ENCODE measurements around the gene XKR7.

XKR7 gene

GRCh38 chr20:31951530-31952453 lies 16.2 kb upstream of the XKR7 start, which contains the start of gene PDRG1:
Gene PDRG1 (minus strand): TSS chr20:31952046. CDS start chr20:31951961, 85 bp downstream.
- Histone ChIP-seq H3K9me3 (ENCODE audit: control extremely low read depth in 1 of 5, control insufficient read depth in 4 of 5, insufficient read depth in 2 of 5, low read depth in 1 of 5, low read length in 4 of 5) (peaks cover 0 to 8% (median 6%) of the 10 kb centered on the region in 5 experiments), H3K4me1 (ENCODE audit: control extremely low read depth in 1 of 4, control insufficient read depth in 4 of 4, insufficient read depth in 4 of 4, low read length in 3 of 4) (peaks cover 0 to 18% (median 12%) of the 10 kb centered on the region in 4 experiments), H3K4me3 (ENCODE audit: control insufficient read depth in 1 of 7, extremely low read depth in 1 of 7, insufficient read depth in 4 of 7, low read depth in 2 of 7, low read length in 6 of 7) (peak within 1 kb of the TSS; percentile 72 to 98 (median 91)), H3K27ac (ENCODE audit: insufficient read depth in 1 of 2, low read depth in 1 of 2, low read length in 2 of 2, poor library complexity in 1 of 2, severe bottlenecking in 2 of 2) (peak within 1 kb of the TSS; percentile 90 to 93), H3K27me3 (replicated peaks in 2 of 5; ENCODE audit: control insufficient read depth in 4 of 5, insufficient read depth in 5 of 5, low read length in 4 of 5) (peaks cover 0 to 17% (median 0%) of the 10 kb centered on the region in 5 experiments), H3K36me3 (ENCODE audit: control insufficient read depth in 4 of 4, insufficient read depth in 4 of 4, low read length in 3 of 4) (peaks cover 6 to 34% (median 25%) of the 10 kb centered on the region in 4 experiments)
- CTCF ChIA-PET: interaction anchor here (0.6 to 6.7 kb wide), 29 partner anchors 8 to 143 kb away, joined by 3 to 98 read pairs (median 4); no protein-coding TSS in a partner anchor
- WGBS (ENCODE audit: insufficient coverage): under 1% methylated on average over 60 of the region's 63 CpGs
- POLR2A ChIA-PET: interaction anchor here (0.6 to 1.6 kb wide), 6 partner anchors 15 to 204 kb away, joined by 3 to 4 read pairs (median 3); no protein-coding TSS in a partner anchor
- DNase-seq: peak; percentile 93 to 97 (median 97)

GRCh38 chr20:31953556-31954148 lies 14.3 kb upstream of the XKR7 start:
- POLR2A ChIA-PET: no interaction called here
- 100% methylated on average over 2 of the region's 6 CpGs for WGBS (ENCODE audit: insufficient coverage)
- CTCF ChIA-PET: interaction anchor here (1.1 to 6.7 kb wide), 9 partner anchors 10 to 131 kb away, joined by 3 to 98 read pairs (median 9); no protein-coding TSS in a partner anchor
- Histone ChIP-seq H3K9me3 (ENCODE audit: control extremely low read depth in 1 of 5, control insufficient read depth in 4 of 5, insufficient read depth in 2 of 5, low read depth in 1 of 5, low read length in 4 of 5) (peaks cover 0 to under 1% (median 0%) of the 10 kb centered on the region in 5 experiments), H3K4me1 (ENCODE audit: control extremely low read depth in 1 of 4, control insufficient read depth in 4 of 4, insufficient read depth in 4 of 4, low read length in 3 of 4) (peaks cover 0 to 18% (median 12%) of the 10 kb centered on the region in 4 experiments), H3K27me3 (replicated peaks in 2 of 5; ENCODE audit: control insufficient read depth in 4 of 5, insufficient read depth in 5 of 5, low read length in 4 of 5) (peaks cover 0 to 20% (median 0%) of the 10 kb centered on the region in 5 experiments), H3K36me3 (ENCODE audit: control insufficient read depth in 4 of 4, insufficient read depth in 4 of 4, low read length in 3 of 4) (peaks cover 0 to 17% (median 9%) of the 10 kb centered on the region in 4 experiments), H3K4me3 (ENCODE audit: control insufficient read depth in 1 of 7, extremely low read depth in 1 of 7, insufficient read depth in 4 of 7, low read depth in 2 of 7, low read length in 6 of 7) (no peak overlapping the region), H3K27ac (ENCODE audit: insufficient read depth in 1 of 2, low read depth in 1 of 2, low read length in 2 of 2, poor library complexity in 1 of 2, severe bottlenecking in 2 of 2) (no peak overlapping the region)
- DNase-seq: no peak

GRCh38 chr20:31954500-31954899 lies 13.5 kb upstream of the XKR7 start:
- Histone ChIP-seq H3K4me3 (ENCODE audit: control insufficient read depth in 1 of 7, extremely low read depth in 1 of 7, insufficient read depth in 4 of 7, low read depth in 2 of 7, low read length in 6 of 7) (no peak overlapping the region), H3K27me3 (replicated peaks in 2 of 5; ENCODE audit: control insufficient read depth in 4 of 5, insufficient read depth in 5 of 5, low read length in 4 of 5) (peaks cover 0 to 20% (median 0%) of the 10 kb centered on the region in 5 experiments), H3K9me3 (ENCODE audit: control extremely low read depth in 1 of 5, control insufficient read depth in 4 of 5, insufficient read depth in 2 of 5, low read depth in 1 of 5, low read length in 4 of 5) (no peaks in the 10 kb centered on the region), H3K4me1 (ENCODE audit: control extremely low read depth in 1 of 4, control insufficient read depth in 4 of 4, insufficient read depth in 4 of 4, low read length in 3 of 4) (peaks cover 0 to 18% (median 12%) of the 10 kb centered on the region in 4 experiments), H3K36me3 (ENCODE audit: control insufficient read depth in 4 of 4, insufficient read depth in 4 of 4, low read length in 3 of 4) (peaks cover 0 to 9% (median 3%) of the 10 kb centered on the region in 4 experiments), H3K27ac (ENCODE audit: insufficient read depth in 1 of 2, low read depth in 1 of 2, low read length in 2 of 2, poor library complexity in 1 of 2, severe bottlenecking in 2 of 2) (no peak overlapping the region)
- 100% methylated on average over 1 of the region's 1 CpG for WGBS (ENCODE audit: insufficient coverage)
- DNase-seq: no peak
- ChIA-PET CTCF (interaction anchor here (1.0 to 6.7 kb wide), 5 partner anchors 11 to 121 kb away, joined by 3 to 98 read pairs (median 3); no protein-coding TSS in a partner anchor), POLR2A (no interaction called here)

- peaks cover 0 to 3% (median 0%) of the 10 kb centered on the region in 4 experiments for H3K4me1 ChIP-seq (ENCODE audit: control extremely low read depth in 1 of 4, control insufficient read depth in 4 of 4, insufficient read depth in 4 of 4, low read length in 3 of 4)
- H3K27me3 ChIP-seq (replicated peaks in 2 of 5; ENCODE audit: control insufficient read depth in 4 of 5, insufficient read depth in 5 of 5, low read length in 4 of 5): peaks cover 0 to 20% (median 8%) of the 10 kb centered on the region in 5 experiments
- ChIA-PET CTCF (interaction anchor here (0.6 to 2.0 kb wide), 7 partner anchors 13 to 138 kb away, joined by 3 to 7 read pairs (median 3); no protein-coding TSS in a partner anchor), POLR2A (no interaction called here)
- H3K9me3 ChIP-seq (ENCODE audit: control extremely low read depth in 1 of 5, control insufficient read depth in 4 of 5, insufficient read depth in 2 of 5, low read depth in 1 of 5, low read length in 4 of 5): no peaks in the 10 kb centered on the region
- DNase-seq: no peak
- no peak overlapping the region for H3K27ac ChIP-seq (ENCODE audit: insufficient read depth in 1 of 2, low read depth in 1 of 2, low read length in 2 of 2, poor library complexity in 1 of 2, severe bottlenecking in 2 of 2)
- no peaks in the 10 kb centered on the region for H3K36me3 ChIP-seq (ENCODE audit: control insufficient read depth in 4 of 4, insufficient read depth in 4 of 4, low read length in 3 of 4)
- WGBS (ENCODE audit: insufficient coverage): 76% methylated on average over 6 of the region's 11 CpGs
- H3K4me3 ChIP-seq (ENCODE audit: control insufficient read depth in 1 of 7, extremely low read depth in 1 of 7, insufficient read depth in 4 of 7, low read depth in 2 of 7, low read length in 6 of 7): no peak overlapping the region
These were observed 11.1 kb upstream of the XKR7 start for GRCh38 chr20:31956556-31957526.

GRCh38 chr20:31962761-31963160 lies 5.2 kb upstream of the XKR7 start:
- DNase-seq: no peak
- 100% methylated on average over 1 of the region's 2 CpGs for WGBS (ENCODE audit: insufficient coverage)
- Histone ChIP-seq H3K27ac (ENCODE audit: insufficient read depth in 1 of 2, low read depth in 1 of 2, low read length in 2 of 2, poor library complexity in 1 of 2, severe bottlenecking in 2 of 2) (no peak overlapping the region), H3K4me3 (ENCODE audit: control insufficient read depth in 1 of 7, extremely low read depth in 1 of 7, insufficient read depth in 4 of 7, low read depth in 2 of 7, low read length in 6 of 7) (no peak overlapping the region), H3K27me3 (replicated peaks in 2 of 5; ENCODE audit: control insufficient read depth in 4 of 5, insufficient read depth in 5 of 5, low read length in 4 of 5) (peaks cover 0 to 44% (median 31%) of the 10 kb centered on the region in 5 experiments), H3K9me3 (ENCODE audit: control extremely low read depth in 1 of 5, control insufficient read depth in 4 of 5, insufficient read depth in 2 of 5, low read depth in 1 of 5, low read length in 4 of 5) (no peaks in the 10 kb centered on the region), H3K36me3 (ENCODE audit: control insufficient read depth in 4 of 4, insufficient read depth in 4 of 4, low read length in 3 of 4) (no peaks in the 10 kb centered on the region), H3K4me1 (ENCODE audit: control extremely low read depth in 1 of 4, control insufficient read depth in 4 of 4, insufficient read depth in 4 of 4, low read length in 3 of 4) (peaks cover 0 to 5% (median 2%) of the 10 kb centered on the region in 4 experiments)
- CTCF ChIA-PET: interaction anchor here (1.1 to 2.7 kb wide), 5 partner anchors 12 to 124 kb away, joined by 3 to 8 read pairs (median 6); partner anchors contain the start of gene PDRG1
- POLR2A ChIA-PET: no interaction called here

- POLR2A ChIA-PET: no interaction called here
- peaks cover 0 to 12% (median 11%) of the 10 kb centered on the region in 4 experiments for H3K4me1 ChIP-seq (ENCODE audit: control extremely low read depth in 1 of 4, control insufficient read depth in 4 of 4, insufficient read depth in 4 of 4, low read length in 3 of 4)
- no peaks in the 10 kb centered on the region for H3K9me3 ChIP-seq (ENCODE audit: control extremely low read depth in 1 of 5, control insufficient read depth in 4 of 5, insufficient read depth in 2 of 5, low read depth in 1 of 5, low read length in 4 of 5)
- 94% methylated on average over 5 of the region's 6 CpGs for WGBS (ENCODE audit: insufficient coverage)
- no peaks in the 10 kb centered on the region for H3K36me3 ChIP-seq (ENCODE audit: control insufficient read depth in 4 of 4, insufficient read depth in 4 of 4, low read length in 3 of 4)
- no peak overlapping the region for H3K27ac ChIP-seq (ENCODE audit: insufficient read depth in 1 of 2, low read depth in 1 of 2, low read length in 2 of 2, poor library complexity in 1 of 2, severe bottlenecking in 2 of 2)
- no peak for DNase-seq
- H3K4me3 ChIP-seq (ENCODE audit: control insufficient read depth in 1 of 7, extremely low read depth in 1 of 7, insufficient read depth in 4 of 7, low read depth in 2 of 7, low read length in 6 of 7): no peak overlapping the region
- CTCF ChIA-PET: interaction anchor here (1.0 to 2.7 kb wide), 5 partner anchors 10 to 125 kb away, joined by 3 to 8 read pairs (median 6); partner anchors contain the start of gene PDRG1
- H3K27me3 ChIP-seq (replicated peaks in 2 of 5; ENCODE audit: control insufficient read depth in 4 of 5, insufficient read depth in 5 of 5, low read length in 4 of 5): peaks cover 0 to 48% (median 31%) of the 10 kb centered on the region in 5 experiments
These were observed 4.1 kb upstream of the XKR7 start for GRCh38 chr20:31963889-31964288.

Measured in common myeloid progenitor, CD34-positive (primary cell).